NCI-H1694 (cell line): ENCODE measurements around the gene CEP164.

Experiments used
- DNase-seq: peaks from one replicate; lab custom pipeline; 2025; lab: John Stamatoyannopoulos, UW

Gene CEP164

DNA sequence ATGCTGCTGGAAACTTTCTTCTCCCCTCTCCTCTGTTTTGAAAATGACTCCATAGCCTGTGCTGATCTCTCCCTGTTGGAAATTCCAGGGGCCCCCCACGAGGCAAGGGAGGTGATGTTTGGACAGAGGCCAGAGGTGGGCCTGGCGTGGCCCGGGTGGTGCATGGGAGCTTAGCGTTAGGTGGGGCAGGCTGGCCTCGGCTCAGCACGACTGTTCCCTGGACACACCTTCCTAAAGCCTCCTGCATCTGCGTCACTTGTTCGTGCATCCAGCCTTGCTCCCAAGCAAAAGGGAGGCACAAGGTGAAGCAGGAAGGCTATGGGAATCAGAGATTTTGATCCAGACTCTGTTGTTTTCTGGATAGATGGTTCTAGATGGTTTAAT lies 135.2 kb downstream of the CEP164 start:
- DNase-seq: no peak
